T1000 (cell line): ENCODE data around the gene CDK18.
"Not testable (repeated sequence)": the region's sequence is repeated elsewhere in the genome, so short reads cannot be mapped to it uniquely, and the experiment has no call there.

ENCODE experiments used
- DNase-seq: peaks from one replicate; lab custom pipeline; 2025; ENCODE audit warnings: mixed read lengths; lab: John Stamatoyannopoulos, UW

CDK18 gene

GRCh38 chr1:205481218-205481617 is 23.3 kb upstream of the CDK18 start:
- no peak for DNase-seq

- no peak for DNase-seq
These were observed 22.8 kb upstream of the CDK18 start for GRCh38 chr1:205481629-205482151.

GRCh38 chr1:205482587-205482986 is 21.9 kb upstream of the CDK18 start:
- not testable (repeated sequence) for DNase-seq

DNA sequence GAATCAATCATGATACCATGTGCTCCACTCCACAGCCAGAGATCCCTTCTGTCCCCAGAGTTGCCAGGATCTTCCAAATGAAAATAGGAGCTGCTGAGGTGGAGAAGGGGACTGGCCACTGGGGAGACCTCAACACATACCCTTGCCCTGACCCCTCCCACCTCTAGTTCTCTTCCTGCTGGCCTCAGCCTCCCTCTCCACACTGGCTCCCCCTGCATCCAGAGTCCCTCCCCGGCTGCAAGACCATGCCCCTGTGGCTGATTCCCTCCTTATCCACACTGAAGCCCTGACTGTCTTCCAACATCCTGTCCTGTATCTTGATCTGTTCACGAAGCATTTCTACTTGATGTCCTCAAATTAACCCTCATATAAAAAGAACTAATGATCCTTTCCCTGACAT is 21.1 kb upstream of the CDK18 start:
- DNase-seq: no peak

DNA sequence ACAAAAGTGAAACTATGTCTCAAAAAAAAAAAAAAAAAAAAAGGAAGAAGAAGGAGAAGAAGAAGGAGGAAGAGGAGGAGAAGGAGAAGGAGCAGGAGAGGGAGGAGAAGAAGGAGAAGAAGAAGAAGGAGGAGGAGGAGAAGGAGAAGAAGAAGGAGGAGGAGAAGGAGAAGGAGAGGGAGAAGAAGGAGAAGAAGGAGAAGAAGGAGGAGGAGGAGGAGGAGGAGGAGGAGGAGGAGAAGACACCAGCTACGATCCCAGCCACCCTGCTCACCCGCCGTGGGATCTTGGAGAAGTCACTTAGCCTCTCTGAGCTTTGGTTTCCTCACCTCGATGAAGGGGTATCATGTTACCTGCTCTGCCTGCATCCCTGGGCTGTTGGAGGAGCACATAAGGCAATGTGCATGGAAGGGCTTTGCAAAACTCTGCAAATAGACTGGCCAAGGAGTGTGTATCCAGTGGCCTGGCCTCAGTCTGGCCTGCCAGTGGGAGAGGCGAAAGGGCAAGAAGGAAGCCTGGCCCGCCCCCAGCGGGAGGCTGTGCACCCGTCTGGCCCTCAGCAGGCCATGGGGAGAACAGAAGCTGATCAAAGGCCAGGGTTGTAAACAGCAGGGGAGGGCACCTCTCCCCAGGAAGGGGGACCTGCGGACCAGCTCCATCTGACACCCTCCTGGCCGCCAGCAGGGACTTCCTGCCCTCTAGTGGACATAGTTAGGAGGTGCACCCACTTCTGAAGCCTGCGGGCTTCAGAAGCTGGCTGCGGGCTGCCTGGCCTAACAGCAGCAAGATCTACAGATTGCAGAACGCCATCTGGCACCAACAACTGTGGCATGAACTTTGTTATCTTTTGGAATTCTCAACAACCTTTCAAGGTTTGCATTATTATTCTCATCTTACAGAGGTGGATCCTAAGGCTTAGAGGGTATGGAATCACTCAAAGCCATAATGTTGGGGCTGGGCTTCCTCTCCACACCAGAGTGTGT is 19.2 kb upstream of the CDK18 start:
- DNase-seq: peak; percentile 46

- DNase-seq: no peak
These were observed 18.2 kb upstream of the CDK18 start for GRCh38 chr1:205486258-205486657.

GRCh38 chr1:205488074-205488723 is 16.3 kb upstream of the CDK18 start:
- no peak for DNase-seq

GRCh38 chr1:205491794-205492193 is 12.7 kb upstream of the CDK18 start:
- no peak for DNase-seq

GRCh38 chr1:205492201-205492667 is 12.2 kb upstream of the CDK18 start:
- DNase-seq: no peak

DNA sequence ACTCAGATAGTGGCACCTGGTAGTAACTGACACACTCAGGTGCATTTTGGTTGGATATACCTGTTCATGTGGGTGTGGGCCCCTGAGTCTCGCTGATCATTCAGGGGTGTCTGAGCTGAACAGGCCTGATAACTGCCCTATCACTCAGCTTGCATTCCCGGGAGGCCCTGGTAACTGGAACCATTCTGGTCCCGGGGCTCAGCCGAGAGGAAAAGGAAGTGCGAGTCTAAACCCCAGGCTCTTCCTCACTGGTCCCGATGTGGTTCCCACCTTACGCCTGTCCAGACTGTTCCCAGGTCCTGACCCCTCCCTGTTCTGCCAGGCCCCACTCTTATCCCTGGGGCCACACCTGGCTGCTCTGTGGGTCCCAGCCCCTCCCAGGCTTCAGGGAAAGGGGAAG is 11.7 kb upstream of the CDK18 start:
- no peak for DNase-seq

DNA sequence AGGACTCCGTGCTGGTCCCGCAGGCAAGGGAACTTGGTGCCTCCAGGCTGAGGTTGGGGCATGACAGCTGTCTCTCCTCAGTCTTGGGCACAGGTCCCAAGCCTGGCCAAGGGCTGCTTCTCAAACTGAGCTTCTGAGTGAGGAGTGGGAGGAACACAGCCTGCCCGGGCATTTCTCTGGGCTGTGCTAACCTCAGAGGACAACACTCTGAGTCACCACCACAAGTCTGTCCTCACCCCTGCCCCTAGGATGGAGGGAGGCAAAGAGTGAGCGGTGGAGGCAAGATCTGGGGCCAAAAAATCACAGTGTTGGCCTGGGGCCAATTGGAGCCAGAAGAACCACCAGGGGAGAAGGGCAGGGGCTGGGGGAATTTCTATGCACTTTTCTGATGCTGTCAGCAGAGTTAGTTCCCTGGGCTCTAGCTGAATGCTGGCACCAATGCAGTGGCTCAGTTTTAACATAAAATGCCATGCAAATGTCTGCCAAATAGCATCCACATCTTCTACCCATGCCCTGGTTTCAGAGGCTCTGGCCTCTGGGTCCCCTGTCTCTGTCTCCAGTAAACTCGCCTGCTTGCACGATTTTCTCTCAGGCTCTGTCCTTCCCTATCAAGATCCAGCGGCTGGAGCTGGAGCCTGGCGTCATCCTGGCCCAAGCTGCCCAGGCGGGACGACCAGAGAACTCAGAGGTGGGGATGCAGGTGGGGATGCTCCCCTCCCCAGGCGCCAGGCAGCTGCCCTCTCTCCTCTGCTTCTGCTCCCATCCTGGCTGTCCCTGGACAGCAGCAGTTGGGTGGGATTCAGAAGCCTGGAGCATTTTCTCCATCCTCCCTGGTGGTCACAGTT is 11.0 kb upstream of the CDK18 start:
- no peak for DNase-seq

DNA sequence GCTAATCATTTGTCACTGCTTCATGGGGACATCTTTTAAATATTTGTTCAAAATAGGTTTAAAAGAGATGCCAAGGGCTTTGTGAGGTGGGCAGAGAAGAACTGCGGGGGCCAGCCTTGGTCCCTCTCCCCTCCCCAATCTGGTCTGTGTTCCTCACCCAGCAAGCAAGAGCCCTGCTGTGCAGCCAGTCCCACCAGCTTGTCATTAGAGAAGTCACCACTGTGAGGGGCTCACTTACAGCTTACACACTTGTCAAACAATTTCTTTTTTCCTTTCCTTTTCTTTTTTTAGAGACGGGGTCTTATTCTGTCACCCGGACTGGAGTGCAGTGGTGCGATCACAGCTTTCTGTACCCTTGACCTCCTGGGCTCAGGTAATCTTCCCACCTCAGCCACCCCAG is 10.4 kb upstream of the CDK18 start:
- DNase-seq: no peak

- no peak for DNase-seq
These were observed 9.1 kb upstream of the CDK18 start for GRCh38 chr1:205495237-205495823.

GRCh38 chr1:205496661-205497060 is 7.8 kb upstream of the CDK18 start:
- no peak for DNase-seq

- DNase-seq: no peak
These were observed 7.1 kb upstream of the CDK18 start for GRCh38 chr1:205497351-205497750.

DNA sequence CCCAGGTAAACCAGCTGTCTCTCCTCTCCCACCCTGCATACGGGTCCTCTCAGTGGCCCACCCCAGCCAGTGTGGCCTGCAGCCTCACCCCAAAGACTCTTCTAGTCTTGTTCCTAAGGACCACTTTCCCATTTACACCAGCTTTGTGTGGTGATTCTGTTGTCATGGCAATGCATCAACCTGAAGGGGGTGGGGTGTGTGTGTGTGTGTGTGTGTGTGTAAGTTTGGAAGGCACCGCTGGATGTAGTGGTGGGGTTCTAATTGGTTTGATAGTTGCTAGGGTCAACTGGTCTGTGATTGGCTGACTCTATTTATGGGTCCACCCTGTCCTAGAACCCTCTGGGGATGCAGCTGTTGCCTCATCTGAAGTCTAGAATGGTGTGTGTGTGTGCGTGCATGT is 4.7 kb upstream of the CDK18 start:
- DNase-seq: no peak

DNA sequence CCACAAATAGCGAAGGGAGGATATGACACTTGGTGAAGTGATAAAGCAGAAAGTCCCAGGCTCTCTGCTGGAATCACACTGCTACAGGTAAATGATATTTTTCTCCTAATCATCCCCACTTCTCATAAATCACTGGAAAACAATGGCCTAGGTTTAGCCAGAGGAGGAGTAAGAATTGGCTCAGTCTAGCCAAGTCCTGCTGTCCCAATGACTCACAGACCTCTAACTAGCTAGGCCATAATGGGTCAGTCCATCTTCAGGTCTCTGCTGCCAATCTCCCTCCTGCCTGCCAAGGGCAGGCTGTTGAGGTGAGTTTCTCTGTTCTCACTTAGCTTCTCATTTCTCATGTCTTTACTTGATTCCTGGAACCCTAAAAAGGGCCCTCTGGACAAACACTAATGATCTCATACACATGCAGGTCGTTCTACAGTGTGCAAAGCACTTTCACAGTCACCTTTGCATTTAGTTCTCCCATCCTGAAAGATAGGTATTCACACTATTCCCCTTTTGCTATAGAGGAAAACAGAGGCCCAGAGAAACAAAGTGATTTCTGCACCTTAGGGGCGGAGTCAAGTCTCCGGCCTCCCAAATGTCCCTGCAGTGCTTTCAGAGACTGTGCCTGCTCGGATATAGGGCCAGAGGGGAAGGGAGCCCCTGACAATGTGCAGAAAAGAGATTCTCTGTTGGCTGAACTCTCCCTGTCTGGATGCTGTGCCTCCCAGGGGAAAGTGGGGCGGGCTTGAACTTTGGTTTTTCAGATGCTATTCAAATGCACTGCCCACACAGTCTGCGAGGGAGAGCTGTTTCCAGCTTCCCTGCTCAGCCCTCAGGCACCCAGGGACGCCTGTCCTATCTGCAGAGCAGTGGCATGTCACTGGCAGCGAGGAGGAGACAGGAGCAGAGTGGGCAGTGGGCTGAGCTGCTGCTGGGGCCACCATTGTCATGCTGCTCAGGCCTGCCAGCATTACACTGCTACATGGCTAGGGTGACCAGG is 3.9 kb upstream of the CDK18 start:
- DNase-seq: no peak

DNA sequence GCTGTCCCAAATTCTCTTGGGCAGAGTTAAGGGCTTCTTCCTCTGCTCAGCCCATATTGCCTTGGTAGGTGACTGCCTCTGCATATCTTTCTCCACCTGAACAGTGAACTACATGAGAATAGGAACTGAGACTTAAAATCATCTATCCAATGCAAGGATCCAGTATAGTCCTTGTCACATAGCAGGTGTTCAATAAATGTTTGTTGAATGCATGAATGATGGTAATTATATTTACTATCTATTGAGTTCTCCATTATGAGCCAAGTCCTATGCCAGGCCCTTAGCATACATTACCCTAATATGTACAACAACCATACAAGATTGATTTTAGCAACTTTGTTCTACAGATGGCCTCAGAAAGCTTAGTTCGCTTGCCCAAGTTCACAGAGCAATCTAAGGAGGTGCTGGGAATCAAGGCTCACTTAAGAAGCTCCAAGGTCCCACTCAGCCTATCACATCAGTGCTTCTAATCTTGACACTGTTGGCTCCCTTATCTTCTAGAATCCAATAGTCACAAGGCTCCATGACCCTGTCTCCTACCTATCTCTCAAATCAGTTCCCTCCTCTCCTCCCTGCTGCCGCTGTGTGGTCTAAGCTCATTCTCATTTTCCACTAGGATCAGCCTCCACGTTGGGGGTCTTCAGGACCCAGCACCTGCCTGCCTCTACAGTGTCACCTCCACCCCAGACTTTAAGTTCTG is 2.2 kb upstream of the CDK18 start:
- no peak for DNase-seq

DNA sequence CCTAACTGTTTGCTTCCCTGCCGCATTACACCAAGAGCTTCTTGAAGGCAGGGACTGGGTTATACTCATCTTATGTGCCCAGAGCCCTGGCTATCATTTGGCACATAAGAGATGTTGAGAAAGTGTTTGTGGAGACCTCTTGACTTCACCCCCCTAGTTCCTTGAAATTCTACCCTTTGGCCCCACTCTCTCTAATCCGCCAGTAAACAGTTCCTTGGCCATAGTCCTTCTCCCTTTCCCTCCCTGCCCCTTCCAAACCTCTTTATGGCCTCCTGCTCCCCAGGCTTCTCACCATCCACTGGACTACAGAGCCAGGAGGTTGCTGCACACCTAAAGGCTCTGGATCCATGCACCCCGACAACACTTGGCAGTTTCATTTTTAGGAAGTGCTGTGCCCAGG is 1.5 kb upstream of the CDK18 start:
- DNase-seq: no peak
